Trophoblast cell (in vitro differentiated cells and primary cell): Measurements from ENCODE around the gene ITGA8.

Experiments
- DNase-seq, 2 donors: peaks; one replicate each; pipeline ENCODE4 v3.0.0-alpha.2; 2016
- H2AFZ ChIP-seq: 2 replicates; pipeline ENCODE4 v1.6.1; 2013; ENCODE audit warnings: low read length, moderate library complexity, mild to moderate bottlenecking; ENCODE audit not compliant: insufficient read depth, poor library complexity
- H2AK5ac ChIP-seq: 2 replicates; pipeline ENCODE4 v1.6.1; 2013; ENCODE audit warnings: mild to moderate bottlenecking, low read length
- H2BK120ac ChIP-seq: 2 replicates; pipeline ENCODE4 v1.6.1; 2013; ENCODE audit warnings: low read length, mild to moderate bottlenecking, moderate library complexity; ENCODE audit not compliant: insufficient read depth, poor library complexity
- H2BK12ac ChIP-seq: 2 replicates; pipeline ENCODE4 v1.6.1; 2013; ENCODE audit warnings: mild to moderate bottlenecking, low read length, moderate library complexity
- H2BK5ac ChIP-seq: 2 replicates; pipeline ENCODE4 v1.6.1; 2013; ENCODE audit warnings: low read length, low read depth, moderate library complexity, mild to moderate bottlenecking; ENCODE audit not compliant: poor library complexity
- H3K14ac ChIP-seq: 2 replicates; pipeline ENCODE4 v1.6.1; 2013; ENCODE audit warnings: mild to moderate bottlenecking, low read length
- H3K18ac ChIP-seq: 2 replicates; pipeline ENCODE4 v1.6.1; 2013; ENCODE audit warnings: mild to moderate bottlenecking, low read length
- H3K23ac ChIP-seq: 2 replicates; pipeline ENCODE4 v1.6.1; 2013; ENCODE audit warnings: low read length
- H3K27ac ChIP-seq: 2 replicates; pipeline ENCODE4 v1.5.1; 2013; ENCODE audit warnings: low read depth, mild to moderate bottlenecking, inconsistent platforms, low read length, moderate library complexity
- H3K27me3 ChIP-seq: 2 replicates; pipeline ENCODE4 v1.6.1; 2013; ENCODE audit warnings: inconsistent platforms, mild to moderate bottlenecking, low read length, moderate library complexity; ENCODE audit not compliant: insufficient read depth
- H3K36me3 ChIP-seq, 2 experiments: 1 replicate in 1 of 2; 2 replicates in 1 of 2; pipeline ENCODE4 v1.6.1; 2013; ENCODE audit warnings: low read length in 2 of 2, mild to moderate bottlenecking in 2 of 2, moderate library complexity in 1 of 2; ENCODE audit not compliant: insufficient read depth in 2 of 2, control insufficient read depth in 1 of 2
- H3K4ac ChIP-seq: 2 replicates; pipeline ENCODE4 v1.6.1; 2013; ENCODE audit warnings: low read depth, mild to moderate bottlenecking, low read length, moderate library complexity
- H3K4me1 ChIP-seq, 2 experiments: 1 replicate in 1 of 2; 2 replicates in 1 of 2; pipeline ENCODE4 v1.6.1; 2013; ENCODE audit warnings: low read length in 2 of 2, mild to moderate bottlenecking in 2 of 2, moderate library complexity in 1 of 2; ENCODE audit not compliant: insufficient read depth in 2 of 2, control insufficient read depth in 1 of 2
- H3K4me2 ChIP-seq: 2 replicates; pipeline ENCODE4 v1.6.1; 2013; ENCODE audit warnings: inconsistent platforms, mild to moderate bottlenecking, low read length, moderate library complexity
- H3K4me3 ChIP-seq: 2 replicates; pipeline ENCODE4 v1.5.1; 2013; ENCODE audit warnings: mild to moderate bottlenecking, low read depth, low read length, inconsistent platforms
- H3K79me1 ChIP-seq: one replicate; pipeline ENCODE4 v1.6.1; 2013; ENCODE audit warnings: low read length
- H3K79me2 ChIP-seq: 2 replicates; pipeline ENCODE4 v1.6.1; 2013; ENCODE audit warnings: low read length, mild to moderate bottlenecking; ENCODE audit not compliant: control insufficient read depth, insufficient read depth, poor library complexity
- H3K9ac ChIP-seq: 2 replicates; pipeline ENCODE4 v1.6.1; 2013; ENCODE audit warnings: mild to moderate bottlenecking, low read length
- H3K9me3 ChIP-seq: 2 replicates; pipeline ENCODE4 v1.6.1; 2013; ENCODE audit warnings: low read depth, mild to moderate bottlenecking, control low read depth, inconsistent platforms, low read length; ENCODE audit not compliant: insufficient read depth
- H4K12ac ChIP-seq: 2 replicates; pipeline ENCODE4 v1.6.1; 2013; ENCODE audit warnings: low read depth, mild to moderate bottlenecking, low read length, moderate library complexity
- H4K8ac ChIP-seq: 2 replicates; pipeline ENCODE4 v1.6.1; 2013; ENCODE audit warnings: low read depth, mild to moderate bottlenecking, low read length, moderate library complexity
- H4K91ac ChIP-seq: one replicate; pipeline ENCODE4 v1.6.1; 2013; ENCODE audit warnings: low read depth, mild to moderate bottlenecking, low read length, moderate library complexity
- WGBS: extraction: QIAGEN DNeasy Blood & Tissue Kit; methylation state at CpG from one replicate; pipeline ENCODE4 v1.1.7; 2013; ENCODE audit warnings: missing lambda C conversion rate; ENCODE audit not compliant: insufficient read length, insufficient coverage; ENCODE audit errors: extremely low coverage; 5-methylcytosine and 5-hydroxymethylcytosine counted together

Gene ITGA8

DNA sequence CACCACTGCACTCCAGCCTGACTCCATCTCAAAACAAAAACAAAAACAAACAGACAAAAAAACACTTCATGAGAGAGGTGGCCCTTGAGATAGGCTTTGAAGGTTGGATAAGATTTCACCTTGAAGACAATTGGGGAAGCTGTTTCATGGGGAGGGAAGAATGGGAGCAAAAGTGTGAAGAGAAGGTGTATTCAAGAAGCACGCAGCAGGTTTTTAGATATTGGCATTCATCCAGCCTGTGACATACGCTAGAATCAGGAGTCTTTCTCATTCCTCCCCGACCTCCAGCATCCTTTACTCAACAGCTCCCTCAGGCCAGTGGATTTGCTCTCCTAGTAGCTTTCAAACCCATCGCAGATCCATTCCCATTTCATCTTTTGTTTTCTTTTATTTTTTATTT is 232.3 kb downstream of the ITGA8 start:
- Histone ChIP-seq H2AFZ (no peak overlapping the region), H3K36me3 (no peaks in the 10 kb centered on the region), H2BK5ac (no peak overlapping the region), H2BK120ac (no peak overlapping the region), H2BK12ac (no peak overlapping the region), H3K18ac (no peak overlapping the region), H3K79me2 (no peaks in the 10 kb centered on the region), H4K91ac (no peak overlapping the region), H3K4me1 (peaks cover 3% of the 10 kb centered on the region in 2 experiments), H3K4me2 (no peak overlapping the region), H3K23ac (no peak overlapping the region), H4K8ac (no peak overlapping the region), H3K9me3 (no peaks in the 10 kb centered on the region), H3K4ac (no peak overlapping the region), H3K27me3 (no peaks in the 10 kb centered on the region), H3K14ac (no peak overlapping the region), H3K9ac (no peak overlapping the region), H3K27ac (no peak overlapping the region), H3K79me1 (no peaks in the 10 kb centered on the region), H3K4me3 (no peak overlapping the region), H2AK5ac (no peak overlapping the region), H4K12ac (no peak overlapping the region)
- DNase-seq = no peak
- no CpG with 5 or more reads among the region's 4 CpGs for WGBS

DNA sequence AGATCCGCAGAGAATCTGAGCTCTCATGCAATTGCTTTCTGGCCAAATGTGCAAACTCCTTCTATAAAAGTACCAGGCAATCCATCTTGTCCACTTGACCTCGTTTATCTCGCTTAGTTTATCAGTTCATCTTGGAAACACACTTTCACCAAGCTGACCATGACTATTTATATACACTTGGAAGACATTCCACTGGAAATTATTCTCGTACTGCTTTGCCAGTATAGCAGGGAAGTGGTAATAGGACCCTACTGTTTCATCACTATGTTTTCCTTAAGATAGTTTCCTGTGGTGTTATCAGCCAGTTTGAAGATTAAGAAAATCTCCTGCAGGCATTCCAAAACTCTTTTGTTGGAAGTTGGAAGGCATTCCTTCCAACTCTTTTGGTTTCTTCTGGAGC is 233.3 kb downstream of the ITGA8 start:
- no peaks in the 10 kb centered on the region for H3K79me2 ChIP-seq
- no peak overlapping the region for H4K8ac ChIP-seq
- no CpG with 5 or more reads among the region's 4 CpGs for WGBS
- H4K12ac ChIP-seq = no peak overlapping the region
- no peaks in the 10 kb centered on the region for H3K79me1 ChIP-seq
- no peak overlapping the region for H3K23ac ChIP-seq
- H3K27ac ChIP-seq = no peak overlapping the region
- H2BK5ac ChIP-seq = no peak overlapping the region
- no peaks in the 10 kb centered on the region for H3K27me3 ChIP-seq
- H3K9ac ChIP-seq = no peak overlapping the region
- H3K9me3 ChIP-seq = no peaks in the 10 kb centered on the region
- no peaks in the 10 kb centered on the region for H3K36me3 ChIP-seq
- H4K91ac ChIP-seq = no peak overlapping the region
- no peak overlapping the region for H3K4me2 ChIP-seq
- H2BK12ac ChIP-seq = no peak overlapping the region
- H2AK5ac ChIP-seq = no peak overlapping the region
- H2BK120ac ChIP-seq = no peak overlapping the region
- H3K14ac ChIP-seq = no peak overlapping the region
- peaks cover 3% of the 10 kb centered on the region in 2 experiments for H3K4me1 ChIP-seq
- no peak overlapping the region for H3K4me3 ChIP-seq
- no peak overlapping the region for H2AFZ ChIP-seq
- H3K4ac ChIP-seq = no peak overlapping the region
- DNase-seq = peak in 1 of 2 donors; percentile 17
- H3K18ac ChIP-seq = no peak overlapping the region

DNA sequence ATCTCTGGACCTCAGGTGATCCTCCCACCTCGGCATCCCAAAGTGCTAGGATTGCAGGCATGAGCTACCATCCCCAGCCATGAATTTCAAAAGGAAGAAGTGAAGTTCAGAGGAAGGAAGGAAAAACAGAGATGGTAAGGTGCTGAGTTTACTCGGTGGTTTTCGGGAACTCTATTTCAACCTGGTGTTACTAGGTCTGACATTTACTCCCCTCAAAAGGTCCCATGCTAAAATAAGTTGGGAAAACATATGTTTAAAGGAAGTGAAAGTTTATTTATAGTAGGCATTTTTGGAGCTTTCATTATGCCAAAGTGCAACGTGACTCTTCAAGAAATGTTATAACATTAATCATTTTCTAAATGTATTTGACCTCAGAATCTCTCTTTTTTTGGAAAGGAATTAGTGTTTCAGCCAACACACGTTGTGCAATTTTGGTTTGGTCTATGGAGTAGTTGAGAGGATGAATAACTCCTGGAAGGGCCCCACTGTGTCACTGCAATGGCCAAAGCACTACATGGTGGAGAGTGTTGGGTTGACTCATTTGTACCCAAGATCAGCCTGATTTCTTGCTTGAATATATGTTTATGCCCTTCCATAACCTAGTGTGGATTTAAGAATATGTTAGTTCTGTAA is 233.9 kb downstream of the ITGA8 start:
- H3K4me2 ChIP-seq = no peak overlapping the region
- no CpG with 5 or more reads among the region's 5 CpGs for WGBS
- H4K12ac ChIP-seq = no peak overlapping the region
- H2BK12ac ChIP-seq = no peak overlapping the region
- H3K9ac ChIP-seq = no peak overlapping the region
- H3K4ac ChIP-seq = no peak overlapping the region
- H2AK5ac ChIP-seq = no peak overlapping the region
- no peaks in the 10 kb centered on the region for H3K79me2 ChIP-seq
- no peak overlapping the region for H3K23ac ChIP-seq
- H3K27me3 ChIP-seq = no peaks in the 10 kb centered on the region
- no peak overlapping the region for H3K27ac ChIP-seq
- H3K14ac ChIP-seq = no peak overlapping the region
- peaks cover 3% of the 10 kb centered on the region in 2 experiments for H3K4me1 ChIP-seq
- no peak overlapping the region for H4K8ac ChIP-seq
- H2AFZ ChIP-seq = no peak overlapping the region
- DNase-seq = no peak
- H2BK120ac ChIP-seq = no peak overlapping the region
- no peaks in the 10 kb centered on the region for H3K9me3 ChIP-seq
- H2BK5ac ChIP-seq = no peak overlapping the region
- H3K18ac ChIP-seq = no peak overlapping the region
- no peaks in the 10 kb centered on the region for H3K36me3 ChIP-seq
- H3K4me3 ChIP-seq = no peak overlapping the region
- no peaks in the 10 kb centered on the region for H3K79me1 ChIP-seq
- H4K91ac ChIP-seq = no peak overlapping the region

DNA sequence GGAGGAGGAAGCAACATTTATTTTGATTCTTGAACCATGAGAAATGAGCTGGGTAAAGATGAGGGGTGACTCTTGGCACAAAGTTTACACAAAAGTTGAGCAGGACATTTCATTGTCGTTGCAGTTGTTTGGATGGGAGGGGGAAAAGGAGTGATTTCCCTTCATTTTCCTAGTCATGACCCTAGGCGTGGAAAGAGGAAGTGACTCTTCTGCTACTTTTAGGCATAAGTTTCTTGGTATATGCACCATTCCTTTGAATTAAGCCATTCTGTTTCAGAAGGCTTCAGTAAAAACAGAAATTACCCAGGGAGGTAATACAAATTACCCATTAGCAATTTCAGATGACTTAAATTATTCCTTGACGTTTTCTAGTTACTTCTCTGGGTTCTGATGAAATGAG is 234.7 kb downstream of the ITGA8 start:
- H4K8ac ChIP-seq = no peak overlapping the region
- no peaks in the 10 kb centered on the region for H3K79me1 ChIP-seq
- no peak overlapping the region for H3K18ac ChIP-seq
- no peak for DNase-seq
- no peak overlapping the region for H3K23ac ChIP-seq
- H3K79me2 ChIP-seq = no peaks in the 10 kb centered on the region
- H2BK5ac ChIP-seq = no peak overlapping the region
- H2BK120ac ChIP-seq = no peak overlapping the region
- H3K4me3 ChIP-seq = no peak overlapping the region
- WGBS = no CpG with 5 or more reads among the region's 3 CpGs
- no peak overlapping the region for H3K14ac ChIP-seq
- H4K91ac ChIP-seq = no peak overlapping the region
- peaks cover 3% of the 10 kb centered on the region in 2 experiments for H3K4me1 ChIP-seq
- H2AK5ac ChIP-seq = no peak overlapping the region
- no peaks in the 10 kb centered on the region for H3K36me3 ChIP-seq
- H3K27me3 ChIP-seq = no peaks in the 10 kb centered on the region
- H2BK12ac ChIP-seq = no peak overlapping the region
- H4K12ac ChIP-seq = no peak overlapping the region
- no peak overlapping the region for H3K9ac ChIP-seq
- no peak overlapping the region for H3K27ac ChIP-seq
- H2AFZ ChIP-seq = no peak overlapping the region
- H3K9me3 ChIP-seq = no peaks in the 10 kb centered on the region
- no peak overlapping the region for H3K4ac ChIP-seq
- H3K4me2 ChIP-seq = no peak overlapping the region
